Measurements from ENCODE around the gene MDFIC2.

- no peak for TF ChIP-seq EZH2phosphoT487 (IDR thresholded peaks at IDR 0.05; ENCODE audit: insufficient read depth, low read depth)
- TF ChIP-seq EZH2 (IDR thresholded peaks at IDR 0.05; ENCODE audit: insufficient read depth, poor library complexity, severe bottlenecking), result no peak
Observed at GRCh38 chr3:70360979-70361760, 48.7 kb upstream of the MDFIC2 start.

Measured in GM23248 (cell line).